Brain microvascular endothelial cell (primary cell): ENCODE data around the gene SEL1L.

Source experiments
- DNase-seq: peaks from one replicate; pipeline ENCODE4 v3.0.0-alpha.2; 2020
- H3K27ac ChIP-seq: fragments of 250-450 bp; sonication (Bioruptor Pico); 2 replicates; pipeline ENCODE4 v1.5.1; 2020; ENCODE audit warnings: mild to moderate bottlenecking, moderate library complexity
- H3K27me3 ChIP-seq: fragments of 250-450 bp; sonication (Bioruptor Pico); replicated peaks from 2 replicates; pipeline ENCODE4 v1.5.1; 2020; ENCODE audit warnings: mild to moderate bottlenecking
- H3K36me3 ChIP-seq: fragments of 250-450 bp; sonication (Bioruptor Pico); replicated peaks from 2 replicates; pipeline ENCODE4 v1.5.1; 2020; ENCODE audit warnings: mild to moderate bottlenecking
- H3K4me3 ChIP-seq: 2 replicates; pipeline ENCODE4 v1.5.1; 2011; ENCODE audit warnings: low read depth, mild to moderate bottlenecking, control low read depth, low read length, moderate library complexity
- CTCF ChIP-seq: IDR thresholded peaks from 2 replicates; pipeline ENCODE4 v1.5.1; 2011; ENCODE audit warnings: low read depth, mild to moderate bottlenecking, moderate library complexity, low read length, control low read depth, inconsistent platforms; ENCODE audit errors: missing control alignments
- in situ Hi-C: cut with HindIII; loops from 2 replicates; pipeline ENCODE4 v1.10.0; 2017; ENCODE audit warnings: low sequenced_read_pairs, low pct_ligation_motif_present

SEL1L gene

GRCh38 chr14:81453166-81453766 is 80.4 kb downstream of the SEL1L start:
- peak; percentile 88 for TF ChIP-seq CTCF
- H3K36me3 ChIP-seq, result no peaks in the 10 kb centered on the region
- H3K4me3 ChIP-seq, result no peak overlapping the region
- peak; percentile 39 for DNase-seq
- in situ Hi-C loops, result no loop called here
- H3K27me3 ChIP-seq, result peaks cover 2% of the 10 kb centered on the region
- H3K27ac ChIP-seq, result no peak overlapping the region

GRCh38 chr14:81452341-81453133 is 81.1 kb downstream of the SEL1L start:
- no peak overlapping the region for H3K27ac ChIP-seq
- H3K4me3 ChIP-seq, result no peak overlapping the region
- DNase-seq, result no peak

GRCh38 chr14:81450976-81451375 is 82.7 kb downstream of the SEL1L start:
- Histone ChIP-seq H3K27me3 (peaks cover 2% of the 10 kb centered on the region), H3K36me3 (no peaks in the 10 kb centered on the region), H3K4me3 (no peak overlapping the region), H3K27ac (no peak overlapping the region)
- in situ Hi-C loops, result no loop called here
- DNase-seq, result no peak
- no peak for TF ChIP-seq CTCF

More at GRCh38 chr14:81452341-81453133, 81.1 kb downstream of the SEL1L start:
- Histone ChIP-seq H3K27me3 (peaks cover 2% of the 10 kb centered on the region), H3K36me3 (no peaks in the 10 kb centered on the region)
- in situ Hi-C loops, result no loop called here
- no peak for TF ChIP-seq CTCF

- TF ChIP-seq CTCF, result no peak
- no peaks in the 10 kb centered on the region for H3K36me3 ChIP-seq
- no peak for DNase-seq
- no peak overlapping the region for H3K4me3 ChIP-seq
- in situ Hi-C loops, result no loop called here
- H3K27me3 ChIP-seq, result peaks cover 2% of the 10 kb centered on the region
- H3K27ac ChIP-seq, result no peak overlapping the region
These were observed 83.5 kb downstream of the SEL1L start for GRCh38 chr14:81450100-81450531.

GRCh38 chr14:81449576-81449975 is 84.1 kb downstream of the SEL1L start:
- no peaks in the 10 kb centered on the region for H3K36me3 ChIP-seq
- no peak for DNase-seq
- H3K27ac ChIP-seq, result no peak overlapping the region
- peaks cover 2% of the 10 kb centered on the region for H3K27me3 ChIP-seq
- no peak for TF ChIP-seq CTCF
- H3K4me3 ChIP-seq, result no peak overlapping the region
- in situ Hi-C loops, result no loop called here
